Cortex of kidney (tissue), 1 donor: ENCODE measurements around the gene IFITM5.
"Not testable (repeated sequence)": the region's sequence is repeated elsewhere in the genome, so short reads cannot be mapped to it uniquely, and the experiment has no call there.

ENCODE experiments used
- DNase-seq: peaks from one replicate; lab custom pipeline; 2025; lab: John Stamatoyannopoulos, UW

IFITM5 gene

DNA sequence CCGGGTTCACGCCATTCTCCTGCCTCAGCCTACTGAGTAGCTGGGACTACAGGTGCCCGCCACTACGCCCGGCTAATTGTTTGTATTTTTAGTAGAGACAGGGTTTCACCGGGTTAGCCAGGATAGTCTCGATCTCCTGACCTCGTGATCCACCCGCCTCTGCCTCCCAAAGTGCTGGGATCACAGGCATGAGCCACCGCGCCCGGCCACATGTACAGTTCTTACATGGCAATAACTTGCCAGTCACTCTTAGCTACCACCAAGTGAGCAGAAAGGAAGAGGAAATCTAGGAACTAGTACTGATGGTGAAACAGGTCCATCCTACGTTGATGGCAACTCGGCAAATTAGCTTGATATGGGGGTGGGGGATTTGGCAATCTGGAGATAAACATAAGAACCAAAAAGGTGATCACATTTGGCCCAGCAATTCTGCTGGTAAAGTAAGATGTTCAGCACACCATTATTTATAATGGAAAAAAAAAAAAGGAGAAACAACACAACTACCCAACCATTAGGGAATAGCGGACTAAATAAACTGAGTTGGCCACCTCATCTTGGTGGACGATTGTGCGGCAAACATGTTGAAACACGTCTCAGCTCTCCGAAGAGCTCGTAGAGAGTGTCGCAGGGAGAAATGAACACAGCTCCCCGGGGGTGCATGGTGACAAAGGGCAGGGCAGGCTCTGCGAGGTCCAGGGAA lies 15.8 kb downstream of the IFITM5 start:
- no peak for DNase-seq

DNA sequence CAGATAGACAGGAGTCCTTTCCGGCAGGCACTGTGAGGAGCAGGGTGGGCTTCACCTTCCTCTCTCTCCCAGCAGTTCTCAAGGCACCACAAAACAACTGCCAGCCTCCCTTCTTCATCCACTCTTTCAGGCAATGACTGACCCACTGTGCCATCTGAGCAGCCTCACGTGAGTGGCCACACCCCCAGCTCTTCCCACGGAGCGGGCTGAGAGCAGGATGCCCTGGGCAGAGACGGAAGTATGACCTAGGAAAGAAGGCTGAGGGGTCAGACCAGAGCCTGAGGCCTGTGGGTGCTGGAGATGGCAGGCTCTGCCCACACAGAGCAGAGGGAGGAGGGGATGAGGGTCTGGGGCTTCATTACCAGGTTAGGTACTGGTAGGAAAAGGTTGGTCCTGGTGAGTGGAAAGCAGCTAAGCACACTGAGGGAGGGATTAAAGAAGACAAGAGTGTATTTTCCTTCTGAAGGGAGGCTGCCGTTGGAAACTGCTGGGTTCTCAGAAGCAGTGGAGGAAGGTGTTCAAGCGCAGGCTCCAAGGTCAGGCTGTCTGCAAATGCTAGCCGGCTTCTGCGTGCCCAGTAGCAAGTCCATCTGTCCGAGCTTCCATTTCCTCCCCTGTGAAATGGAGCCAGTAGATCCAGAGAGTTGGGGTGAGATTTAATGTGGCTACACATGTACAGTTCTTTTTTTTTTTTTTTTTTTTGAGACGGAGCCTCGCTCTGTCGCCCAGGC lies 16.5 kb downstream of the IFITM5 start:
- no peak for DNase-seq

DNA sequence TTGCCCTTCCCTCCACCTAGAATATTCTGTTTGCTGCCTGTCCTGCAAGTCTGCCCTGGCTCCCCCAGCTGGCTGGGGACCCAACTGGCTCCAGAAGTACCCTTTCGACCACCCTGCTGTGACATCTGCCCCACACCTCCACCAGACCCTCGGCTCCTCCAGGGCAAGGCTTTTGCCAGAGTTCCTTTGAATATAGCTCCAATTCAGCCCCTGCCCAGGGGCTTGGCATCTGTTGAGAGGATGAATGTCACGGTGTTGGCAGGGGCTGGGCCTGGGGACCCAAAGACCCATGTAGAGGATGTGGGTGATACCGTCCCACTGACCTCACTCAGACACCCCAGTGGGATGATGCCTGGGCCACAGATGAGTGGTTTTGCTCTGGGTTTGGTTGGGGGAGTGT lies 17.2 kb downstream of the IFITM5 start:
- no peak for DNase-seq

DNA sequence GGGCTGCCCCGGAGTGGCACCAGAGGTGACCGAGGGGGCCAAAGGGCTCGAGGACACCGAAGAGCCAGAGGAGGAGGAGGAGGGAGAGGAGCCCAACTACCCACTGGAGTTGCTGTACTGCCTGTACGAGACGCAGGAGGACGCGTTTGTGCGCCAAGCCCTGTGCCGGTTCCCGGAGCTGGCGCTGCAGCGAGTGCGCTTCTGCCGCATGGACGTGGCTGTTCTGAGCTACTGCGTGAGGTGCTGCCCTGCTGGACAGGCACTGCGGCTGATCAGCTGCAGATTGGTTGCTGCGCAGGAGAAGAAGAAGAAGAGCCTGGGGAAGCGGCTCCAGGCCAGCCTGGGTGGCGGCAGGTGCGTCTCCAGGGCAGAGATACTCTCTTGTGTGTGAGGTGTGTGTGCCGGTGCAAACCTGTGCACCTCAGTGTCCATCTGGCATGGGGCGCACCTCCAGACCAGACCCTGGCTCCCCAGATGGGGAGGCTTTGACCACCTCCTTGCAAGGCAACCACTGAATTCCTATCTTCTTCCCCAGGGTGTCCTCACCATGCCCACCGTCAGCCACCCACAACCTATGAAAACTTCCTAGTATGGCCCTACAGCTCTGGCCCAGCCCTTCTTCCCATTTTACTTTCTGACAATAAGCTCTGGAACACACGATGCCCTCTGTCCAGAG lies 17.7 kb downstream of the IFITM5 start:
- DNase-seq = no peak

DNA sequence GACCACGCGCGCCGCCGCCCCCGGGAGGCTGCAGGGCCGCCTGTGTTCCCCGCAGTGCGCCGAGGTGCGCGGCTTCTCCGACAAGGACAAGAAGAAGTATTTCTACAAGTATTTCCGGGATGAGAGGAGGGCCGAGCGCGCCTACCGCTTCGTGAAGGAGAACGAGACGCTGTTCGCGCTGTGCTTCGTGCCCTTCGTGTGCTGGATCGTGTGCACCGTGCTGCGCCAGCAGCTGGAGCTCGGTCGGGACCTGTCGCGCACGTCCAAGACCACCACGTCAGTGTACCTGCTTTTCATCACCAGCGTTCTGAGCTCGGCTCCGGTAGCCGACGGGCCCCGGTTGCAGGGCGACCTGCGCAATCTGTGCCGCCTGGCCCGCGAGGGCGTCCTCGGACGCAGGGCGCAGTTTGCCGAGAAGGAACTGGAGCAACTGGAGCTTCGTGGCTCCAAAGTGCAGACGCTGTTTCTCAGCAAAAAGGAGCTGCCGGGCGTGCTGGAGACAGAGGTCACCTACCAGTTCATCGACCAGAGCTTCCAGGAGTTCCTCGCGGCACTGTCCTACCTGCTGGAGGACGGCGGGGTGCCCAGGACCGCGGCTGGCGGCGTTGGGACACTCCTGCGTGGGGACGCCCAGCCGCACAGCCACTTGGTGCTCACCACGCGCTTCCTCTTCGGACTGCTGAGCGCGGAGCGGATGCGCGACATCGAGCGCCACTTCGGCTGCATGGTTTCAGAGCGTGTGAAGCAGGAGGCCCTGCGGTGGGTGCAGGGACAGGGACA lies 18.4 kb downstream of the IFITM5 start:
- no peak for DNase-seq

DNA sequence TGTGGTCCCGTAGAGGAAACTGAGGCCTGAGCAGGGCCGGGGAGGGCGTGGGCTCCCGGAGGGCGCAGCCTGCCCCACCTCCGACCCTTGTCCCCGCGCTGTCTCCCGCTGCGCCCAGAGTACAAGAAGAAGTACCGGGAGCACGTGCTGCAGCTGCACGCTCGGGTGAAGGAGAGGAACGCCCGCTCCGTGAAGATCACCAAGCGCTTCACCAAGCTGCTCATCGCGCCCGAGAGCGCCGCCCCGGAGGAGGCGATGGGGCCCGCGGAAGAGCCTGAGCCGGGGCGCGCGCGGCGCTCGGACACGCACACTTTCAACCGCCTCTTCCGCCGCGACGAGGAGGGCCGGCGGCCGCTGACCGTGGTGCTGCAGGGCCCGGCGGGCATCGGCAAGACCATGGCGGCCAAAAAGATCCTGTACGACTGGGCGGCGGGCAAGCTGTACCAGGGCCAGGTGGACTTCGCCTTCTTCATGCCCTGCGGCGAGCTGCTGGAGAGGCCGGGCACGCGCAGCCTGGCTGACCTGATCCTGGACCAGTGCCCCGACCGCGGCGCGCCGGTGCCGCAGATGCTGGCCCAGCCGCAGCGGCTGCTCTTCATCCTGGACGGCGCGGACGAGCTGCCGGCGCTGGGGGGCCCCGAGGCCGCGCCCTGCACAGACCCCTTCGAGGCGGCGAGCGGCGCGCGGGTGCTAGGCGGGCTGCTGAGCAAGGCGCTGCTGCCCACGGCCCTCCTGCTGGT lies 19.2 kb downstream of the IFITM5 start:
- no peak for DNase-seq

DNA sequence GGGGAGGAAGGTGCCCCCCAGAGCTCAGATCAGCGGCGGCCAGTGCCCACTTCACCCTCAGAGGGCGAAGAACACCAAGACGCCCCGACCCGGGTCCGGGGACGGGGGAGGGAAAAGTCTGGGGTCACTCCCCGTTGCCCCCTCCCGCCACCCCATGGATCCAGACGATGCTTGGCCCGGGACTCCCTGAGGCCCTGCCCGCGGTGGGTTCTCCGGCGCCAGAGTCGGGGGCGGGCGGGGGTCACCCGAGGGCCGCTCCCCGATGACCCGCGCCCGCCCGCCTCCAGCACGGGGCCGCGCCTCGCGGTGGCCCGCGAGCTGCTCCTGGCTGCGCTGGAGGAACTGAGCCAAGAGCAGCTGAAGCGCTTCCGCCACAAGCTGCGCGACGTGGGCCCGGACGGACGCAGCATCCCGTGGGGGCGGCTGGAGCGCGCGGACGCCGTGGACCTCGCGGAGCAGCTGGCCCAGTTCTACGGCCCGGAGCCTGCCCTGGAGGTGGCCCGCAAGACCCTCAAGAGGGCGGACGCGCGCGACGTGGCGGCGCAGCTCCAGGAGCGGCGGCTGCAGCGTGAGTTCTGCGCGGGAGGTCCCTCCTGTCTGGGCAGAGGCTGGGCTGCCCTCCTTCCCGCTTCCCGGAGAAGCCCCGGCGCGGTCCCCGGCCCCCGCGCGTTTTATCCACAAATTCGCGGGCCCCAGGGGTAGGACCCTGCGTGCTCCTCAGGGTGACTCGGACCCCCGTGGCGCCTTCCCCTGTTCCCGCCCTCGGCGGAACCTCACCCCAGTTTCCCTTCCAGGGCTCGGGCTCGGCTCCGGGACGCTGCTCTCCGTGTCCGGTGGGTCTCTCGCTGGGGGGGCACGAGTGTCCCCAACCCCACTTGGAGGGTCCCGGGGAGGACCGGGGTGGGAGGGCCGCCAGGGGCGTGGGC lies 20.0 kb downstream of the IFITM5 start:
- DNase-seq = no peak

DNA sequence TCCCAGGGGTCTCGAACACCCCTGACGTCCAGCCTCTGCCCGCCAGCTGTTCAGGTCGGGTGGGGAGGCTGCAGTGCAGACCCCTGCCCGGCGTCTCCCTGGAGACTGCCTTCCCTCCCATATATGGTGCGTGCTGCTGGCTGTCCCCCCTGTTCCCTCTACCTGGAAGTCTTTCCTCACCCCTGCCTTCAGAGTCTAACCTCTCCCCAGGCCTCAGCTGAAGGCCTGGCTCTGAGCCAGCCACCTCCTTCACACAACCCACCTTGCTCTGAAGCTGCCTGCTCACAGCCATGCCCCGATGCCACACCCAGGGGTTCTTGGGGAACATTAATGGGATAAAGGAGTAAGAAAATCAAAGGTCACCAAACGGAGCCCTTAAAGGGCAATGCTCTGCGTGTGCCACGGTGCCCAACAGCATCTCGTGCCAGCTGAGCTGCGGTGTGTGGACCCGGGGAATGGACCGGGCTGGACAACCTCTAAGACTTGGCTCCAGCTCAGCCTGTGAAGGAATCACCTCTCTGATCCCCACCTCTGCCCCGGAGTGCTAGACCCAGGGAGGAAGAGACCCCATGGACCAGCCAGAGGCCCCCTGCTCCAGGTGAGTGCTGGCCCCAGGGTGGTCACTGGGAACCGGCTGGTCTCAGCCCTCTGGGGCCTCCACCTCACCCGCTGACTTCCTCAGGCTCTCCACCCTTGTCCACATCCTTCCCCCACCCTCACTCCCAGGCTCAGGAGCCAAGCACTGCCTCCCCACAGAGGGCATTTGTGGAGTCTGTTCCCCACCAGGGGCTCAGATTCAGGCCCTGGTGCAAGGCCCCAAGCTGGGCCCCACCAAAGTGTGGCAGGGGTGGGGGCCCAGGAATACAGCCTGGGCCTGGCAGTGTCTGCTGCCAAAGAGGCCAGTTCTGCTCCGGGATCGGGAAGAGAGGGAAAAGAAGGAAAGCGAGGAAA lies 21.1 kb downstream of the IFITM5 start, which contains the start of gene NLRP6:
Gene NLRP6 (plus strand): TSS at position 407 of the 951 bp plus-strand sequence. CDS start 163 bp downstream, at position 570.
- no peak for DNase-seq

DNA sequence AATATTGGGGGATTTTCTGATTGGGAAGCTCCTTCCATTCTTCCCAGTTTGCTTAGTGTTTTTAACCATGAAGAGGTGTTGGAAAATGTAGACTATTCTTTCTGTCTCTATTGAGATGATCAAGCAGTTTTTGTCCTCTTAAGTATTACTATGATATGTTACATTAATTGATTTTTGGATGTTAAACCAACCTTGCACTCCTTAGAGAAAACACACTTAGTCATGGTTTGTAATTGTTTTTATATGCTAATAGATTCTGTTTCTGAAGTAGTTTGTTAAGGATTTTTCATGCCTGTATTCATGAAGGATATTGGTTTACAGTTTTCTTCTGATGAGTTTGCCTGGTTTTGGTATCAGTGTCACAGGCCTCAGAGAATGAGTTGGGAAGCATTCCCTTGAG lies 23.1 kb downstream of the IFITM5 start:
- DNase-seq = no peak

DNA sequence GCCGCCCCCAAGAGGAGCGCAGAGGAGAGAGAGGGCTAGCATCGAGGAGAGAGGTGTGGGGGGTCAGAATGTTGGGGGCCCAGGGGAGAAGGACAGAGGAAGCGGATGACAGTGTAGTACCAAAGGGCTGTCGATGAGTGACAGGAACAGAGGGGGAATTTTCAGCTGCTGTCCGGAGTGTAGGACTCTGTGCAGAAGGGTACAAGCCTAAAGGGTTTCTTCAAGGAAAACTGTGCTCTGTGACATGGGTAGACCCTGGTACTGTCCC lies 26.5 kb downstream of the IFITM5 start:
- no peak for DNase-seq

DNA sequence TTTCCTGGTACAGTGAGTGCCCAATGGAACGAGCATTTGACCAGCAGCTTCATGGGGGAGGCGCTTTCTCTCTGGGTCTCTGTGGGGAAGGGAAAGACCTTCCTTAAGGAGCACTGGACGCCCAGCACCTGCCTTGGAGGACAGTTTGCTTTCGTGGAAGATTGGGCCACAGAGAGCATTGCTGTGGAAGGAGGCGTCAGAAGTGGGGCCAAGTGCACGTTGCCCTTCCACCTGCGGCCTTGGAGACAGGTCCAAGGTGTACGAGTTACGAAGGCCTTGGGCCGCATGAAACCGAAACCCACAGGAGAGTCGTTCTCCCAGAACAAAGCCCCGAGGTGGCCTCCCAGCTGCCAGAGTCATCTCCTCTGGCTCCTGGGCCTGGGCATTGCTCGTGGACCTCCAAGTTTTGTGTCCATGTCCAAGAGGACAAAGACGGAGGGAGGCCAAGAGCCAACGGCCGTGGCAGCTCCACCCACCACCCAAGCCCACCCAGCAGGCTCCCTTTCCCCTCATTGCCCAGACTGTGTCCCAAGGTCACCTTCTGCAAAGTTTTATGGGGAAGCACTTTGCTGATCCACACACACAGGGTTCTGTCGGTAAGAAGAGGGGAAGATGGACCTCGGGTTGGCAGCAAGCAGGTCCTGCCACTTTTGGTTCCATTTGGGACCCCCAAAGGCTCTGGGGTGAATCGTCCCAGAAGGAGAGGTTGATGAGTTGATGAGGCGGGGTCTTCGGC lies 27.0 kb downstream of the IFITM5 start:
- no peak for DNase-seq

DNA sequence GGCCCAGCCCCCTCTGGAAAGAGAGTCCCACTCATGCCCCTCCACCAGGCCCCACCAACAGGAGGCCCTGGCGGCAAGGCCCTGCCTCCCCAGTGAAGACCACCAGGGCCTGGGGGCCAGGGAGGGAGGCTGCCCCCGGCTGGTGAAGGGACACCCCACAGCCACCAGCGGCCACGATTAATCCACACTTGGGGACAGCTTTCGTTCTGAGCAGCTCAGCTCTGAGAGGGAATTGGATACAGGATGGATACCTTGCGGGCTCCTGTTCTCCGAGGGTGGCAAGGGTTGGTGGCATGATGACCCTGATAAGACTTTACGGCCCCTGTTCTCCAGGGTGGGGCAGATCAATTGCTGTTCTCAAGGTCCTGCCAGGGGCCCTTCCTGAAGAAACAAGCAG lies 28.0 kb downstream of the IFITM5 start:
- no peak for DNase-seq

DNA sequence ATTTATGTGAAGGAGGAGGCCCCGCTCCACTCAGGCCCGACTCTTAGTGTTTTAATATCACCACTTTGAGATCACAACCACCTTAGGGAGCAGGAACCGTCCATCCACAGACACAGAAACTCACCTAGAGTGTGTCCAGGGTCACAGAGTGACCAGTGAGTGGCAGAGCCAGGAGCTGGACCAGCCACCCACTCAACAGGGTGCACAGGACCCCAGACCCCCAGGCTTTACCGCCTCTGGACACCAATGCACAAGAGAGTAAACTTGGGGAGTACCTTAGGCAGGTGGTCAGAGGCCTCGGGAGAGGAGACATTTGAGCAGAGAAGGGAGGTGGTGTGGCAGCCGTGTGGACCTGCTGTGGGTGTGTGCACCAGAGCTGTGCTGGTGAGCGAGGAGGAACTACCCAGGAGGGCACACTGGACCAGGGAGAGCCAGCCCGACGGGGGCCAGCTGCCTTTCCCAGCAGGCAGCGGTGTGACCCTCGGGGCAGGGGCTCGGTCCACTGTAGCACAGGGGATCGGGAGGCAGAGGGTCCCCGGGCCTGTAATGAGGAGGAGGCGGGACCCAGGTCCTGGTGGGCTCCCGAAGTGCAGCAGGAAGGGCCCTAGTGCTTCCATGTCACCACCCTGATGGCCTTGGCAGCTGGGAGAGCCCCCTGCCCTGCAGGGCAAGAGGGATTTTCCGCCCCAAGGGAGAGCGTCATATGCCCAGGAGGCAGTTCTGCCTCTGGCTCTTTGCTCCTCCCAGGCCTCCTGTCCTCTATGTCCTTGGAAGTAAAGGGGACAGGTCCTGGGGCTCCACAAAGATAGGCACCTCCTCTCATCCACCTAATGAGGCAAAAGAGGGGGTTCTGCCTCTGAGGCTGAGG lies 28.6 kb downstream of the IFITM5 start:
- no peak for DNase-seq

DNA sequence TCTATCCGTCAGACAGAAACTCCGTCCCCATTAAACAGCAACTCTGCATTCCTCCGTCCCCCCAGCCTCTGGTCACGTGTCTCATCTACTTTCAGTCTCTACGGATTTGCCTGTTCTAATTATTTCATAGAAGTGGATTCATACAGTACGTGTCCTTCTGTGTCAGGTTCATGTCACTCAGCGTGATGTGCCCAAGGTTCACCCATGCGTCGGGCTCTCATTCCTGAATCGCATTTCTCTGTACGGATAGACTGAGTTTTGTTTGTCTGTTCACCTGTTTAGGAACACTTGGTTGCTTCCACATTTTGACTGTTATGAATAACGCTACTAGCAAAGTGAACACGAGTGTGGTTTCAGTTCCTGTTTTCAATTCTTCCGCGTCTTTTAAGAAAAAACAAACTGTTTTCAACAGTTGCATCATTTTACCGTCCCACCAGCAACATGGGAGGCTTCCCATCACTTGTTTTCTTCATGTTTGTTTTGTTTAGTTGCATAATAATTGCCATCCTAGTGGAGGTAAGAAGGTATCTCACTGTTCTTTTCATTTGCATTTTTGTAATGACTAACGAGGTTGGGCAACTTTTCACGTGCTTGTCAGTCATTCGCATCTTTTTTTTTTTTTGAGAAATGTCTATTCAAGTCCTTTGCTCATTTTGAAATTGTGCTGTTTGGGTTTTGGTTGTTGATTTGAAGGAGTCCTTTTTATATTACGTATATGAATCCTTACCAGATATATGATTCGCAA lies 30.0 kb downstream of the IFITM5 start:
- DNase-seq = no peak

DNA sequence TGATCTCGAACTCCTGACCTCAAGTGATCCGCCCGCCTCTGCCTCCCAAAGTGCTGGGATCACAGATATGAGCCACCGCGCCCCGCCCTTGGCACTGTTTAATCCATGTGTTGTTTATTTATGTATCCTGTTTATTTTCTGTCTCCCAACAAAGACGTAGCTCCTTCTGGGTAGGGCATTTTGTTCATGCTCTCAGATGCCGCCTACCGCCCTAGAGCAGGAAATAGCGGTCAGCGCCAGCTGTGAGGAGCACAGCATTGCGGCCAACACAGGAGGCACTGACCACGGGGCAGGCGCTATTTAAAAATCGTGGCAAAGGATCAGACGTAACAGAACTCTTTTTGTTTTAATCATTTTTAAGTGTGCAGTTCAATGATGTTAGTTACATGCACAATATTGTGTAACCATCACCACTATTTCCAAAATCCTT lies 30.6 kb downstream of the IFITM5 start:
- not testable (repeated sequence) for DNase-seq

DNA sequence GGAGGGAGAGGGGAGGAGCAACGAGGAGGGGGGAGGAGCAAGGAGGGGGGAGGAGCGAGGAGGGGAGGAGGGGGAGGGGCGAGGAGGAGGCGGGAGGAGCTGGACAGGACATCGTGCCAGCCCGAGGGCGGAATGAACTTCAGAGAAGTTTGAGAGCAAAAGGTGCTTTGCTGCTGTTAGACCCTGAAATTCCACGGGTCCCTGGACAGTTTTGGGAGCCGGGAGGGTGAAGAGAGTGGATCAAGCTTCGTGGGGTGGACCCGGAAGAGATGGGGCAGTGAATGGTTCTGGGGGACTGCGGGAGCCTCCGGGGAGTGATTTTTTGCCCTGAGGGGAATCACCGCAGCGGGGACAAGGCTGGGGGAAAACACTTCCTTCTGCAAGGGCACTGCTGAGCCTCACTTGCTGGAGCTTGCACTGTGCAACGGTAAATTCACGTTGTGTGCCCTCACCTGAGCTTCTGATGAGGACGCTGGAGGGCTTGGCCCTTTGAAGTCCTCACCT lies 31.8 kb downstream of the IFITM5 start:
- DNase-seq = no peak
